NCI-H2107 treated with DMSO at 0.1 percent for 48 hours (cell line): ENCODE data around the gene ARL4D.
A peak's percentile ranks its signal among the peaks of the same experiment; 100 is the strongest.
"Not testable (repeated sequence)": the region's sequence is repeated elsewhere in the genome, so short reads cannot be mapped to it uniquely, and the experiment has no call there.

Source experiments
- DNase-seq: peaks from one replicate; lab custom pipeline; 2025; ENCODE audit not compliant: unreplicated experiment; lab: John Stamatoyannopoulos, UW

ARL4D gene

GRCh38 chr17:43393944-43394482, 4.8 kb upstream of the ARL4D start:
- DNase-seq = peak; percentile 55

GRCh38 chr17:43394696-43395095, 4.1 kb upstream of the ARL4D start:
- not testable (repeated sequence) for DNase-seq

GRCh38 chr17:43395165-43395564, 3.6 kb upstream of the ARL4D start:
- no peak for DNase-seq

GRCh38 chr17:43396491-43397060, 2.2 kb upstream of the ARL4D start:
- DNase-seq = no peak

- DNase-seq = no peak
These were observed 1.1 kb downstream of the ARL4D start for GRCh38 chr17:43399839-43400328.

GRCh38 chr17:43400943-43401717, 2.3 kb downstream of the ARL4D start:
- DNase-seq = no peak

- DNase-seq = no peak
These were observed 3.3 kb downstream of the ARL4D start for GRCh38 chr17:43402078-43402477.

DNA sequence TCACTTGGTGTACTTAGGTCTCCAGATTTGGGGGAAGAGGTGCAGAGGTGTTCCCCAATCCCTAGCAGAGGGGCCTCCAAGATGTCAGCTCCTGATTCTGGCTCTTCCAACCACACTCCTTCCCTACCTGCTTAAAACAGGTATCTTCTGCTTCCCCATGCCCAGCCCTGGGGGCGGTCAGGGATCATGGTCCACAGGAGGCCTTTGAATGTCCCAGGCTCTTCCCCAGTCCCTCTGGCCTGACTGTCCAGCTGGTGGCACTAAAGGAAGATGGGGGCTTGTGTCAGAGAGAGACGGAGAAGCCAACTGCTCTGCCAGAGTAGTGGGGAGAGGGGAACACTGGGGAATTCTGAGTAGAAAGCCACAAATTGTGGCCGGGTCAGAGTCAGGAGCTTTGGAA, 3.8 kb downstream of the ARL4D start:
- DNase-seq = no peak

DNA sequence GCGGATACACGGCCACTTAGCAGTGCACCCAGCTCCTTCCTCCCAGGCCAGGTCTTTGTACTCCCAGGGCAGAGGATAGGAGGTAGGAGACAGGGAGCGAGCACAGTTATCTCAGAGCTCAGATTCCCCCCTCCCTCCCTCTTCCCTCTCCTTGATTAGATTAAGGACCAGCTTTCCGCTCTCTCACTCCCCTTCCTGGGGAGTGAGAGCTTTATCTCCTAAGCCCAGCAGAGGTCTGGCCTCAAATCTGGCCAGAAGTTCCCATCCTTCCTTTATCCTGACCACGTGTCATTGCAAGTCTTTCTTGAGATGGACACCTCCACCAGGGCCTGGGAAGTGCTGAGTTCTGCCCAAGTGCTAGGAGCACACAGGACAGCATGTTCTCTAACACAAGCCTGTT, 5.1 kb downstream of the ARL4D start:
- no peak for DNase-seq

- no peak for DNase-seq
These were observed 7.1 kb downstream of the ARL4D start for GRCh38 chr17:43405861-43406260.

- no peak for DNase-seq
These were observed 8.2 kb downstream of the ARL4D start for GRCh38 chr17:43406676-43407645.

GRCh38 chr17:43409131-43409530, 10.3 kb downstream of the ARL4D start:
- no peak for DNase-seq

DNA sequence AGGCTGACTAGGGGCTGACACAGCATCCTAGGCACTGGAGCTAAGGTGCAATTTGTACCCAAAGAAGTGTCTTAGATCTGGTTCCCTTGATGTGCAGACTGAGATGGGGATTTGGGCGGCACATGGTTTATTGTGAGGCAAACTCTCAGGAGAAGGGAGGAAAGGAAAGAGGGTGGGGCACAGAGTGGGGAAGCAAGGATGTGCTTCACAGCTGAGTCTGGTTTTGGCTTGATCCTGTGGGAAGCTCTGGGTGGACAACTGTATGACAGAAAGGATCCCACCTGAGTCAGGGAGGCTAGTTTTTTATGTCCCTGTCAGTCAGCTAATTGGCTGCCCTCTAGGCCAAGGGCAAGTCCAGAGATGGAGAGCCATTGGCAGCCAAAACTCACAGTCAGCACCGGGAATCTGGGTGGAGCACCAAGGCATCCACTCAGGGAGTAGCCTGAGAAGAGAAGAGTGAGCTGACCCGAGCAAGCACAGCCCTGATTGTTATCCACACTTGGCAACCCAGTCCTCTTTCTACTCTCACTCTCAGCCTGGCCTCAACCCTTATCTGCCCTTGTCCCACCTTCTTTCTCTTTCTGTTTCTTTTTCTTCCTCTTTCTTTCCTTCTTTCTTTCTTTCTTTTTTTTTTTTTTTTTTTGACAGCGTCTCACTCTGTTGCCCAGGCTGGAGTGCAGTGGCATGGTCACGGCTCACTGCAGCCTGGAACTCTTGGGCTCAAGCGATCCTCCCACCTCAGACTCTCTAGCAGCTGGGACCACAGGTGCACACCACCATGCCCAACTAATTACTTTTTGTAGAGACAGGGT, 12.0 kb downstream of the ARL4D start:
- no peak for DNase-seq

- DNase-seq = no peak
These were observed 12.5 kb downstream of the ARL4D start for GRCh38 chr17:43411369-43411677.

- no peak for DNase-seq
These were observed 13.0 kb downstream of the ARL4D start for GRCh38 chr17:43411749-43412148.

DNA sequence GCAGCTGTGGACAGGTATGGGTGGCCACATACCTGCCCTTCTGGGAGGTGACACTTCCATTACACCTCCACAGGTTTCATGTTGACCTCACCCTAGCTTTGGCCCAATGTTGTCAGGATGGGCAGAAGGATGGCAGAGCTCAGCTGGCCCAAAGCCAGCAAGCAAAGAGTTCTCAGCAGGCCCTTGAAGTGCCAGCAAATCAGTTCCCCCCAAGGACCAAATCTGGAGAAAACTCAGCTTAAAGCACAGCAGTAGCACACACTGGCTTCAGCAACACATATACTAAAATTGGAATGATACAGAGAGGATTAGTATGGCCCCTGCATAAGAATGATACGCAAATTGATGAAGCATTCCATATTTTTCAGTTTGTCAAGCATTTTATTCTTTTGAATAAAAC, 13.4 kb downstream of the ARL4D start:
- DNase-seq = no peak

GRCh38 chr17:43416998-43417890, 18.5 kb downstream of the ARL4D start:
- no peak for DNase-seq

DNA sequence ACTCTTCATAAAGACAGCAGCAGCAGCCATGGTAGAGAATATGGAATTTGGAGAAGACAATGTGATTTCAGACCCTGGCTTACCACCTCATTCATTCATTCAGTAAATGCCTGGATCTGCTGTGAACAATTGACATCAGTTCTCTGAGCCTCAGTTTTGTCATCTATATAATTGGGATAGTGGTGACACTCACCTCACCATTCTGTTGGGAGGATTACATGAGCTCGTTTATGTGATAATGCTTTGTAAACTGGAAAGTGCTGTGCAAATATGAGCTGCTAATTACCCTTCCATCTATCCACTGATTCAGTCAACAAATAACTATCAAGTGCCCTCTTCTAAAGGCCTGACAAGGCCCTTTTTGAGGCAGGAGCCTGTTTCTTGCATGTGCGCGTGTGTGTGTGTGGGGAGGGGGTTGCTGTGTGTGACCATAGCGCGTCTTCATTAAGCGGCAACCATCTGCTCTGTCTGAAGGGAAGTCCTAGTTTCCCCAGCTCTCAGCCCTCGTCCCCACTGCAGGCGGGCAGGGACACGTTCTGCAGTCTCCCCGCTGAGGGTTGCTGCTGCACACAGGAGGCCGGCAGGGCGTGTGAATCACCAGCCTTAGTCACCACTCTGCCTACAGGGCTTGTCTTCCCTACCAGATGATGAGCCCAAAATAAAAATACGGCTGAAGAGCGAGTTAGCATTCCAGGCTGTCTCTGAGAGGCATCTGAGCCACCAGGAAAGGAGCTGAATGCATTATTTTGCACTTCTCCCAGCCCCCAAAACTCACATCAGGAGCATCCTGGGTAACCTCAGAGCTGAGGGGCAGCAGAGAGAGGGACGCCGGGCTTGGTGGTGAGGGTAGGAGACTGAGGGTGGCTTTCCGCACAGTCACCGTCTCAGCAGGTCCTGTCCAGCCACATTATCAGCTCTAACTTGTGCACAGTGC, 19.9 kb downstream of the ARL4D start:
- DNase-seq = no peak
